A549 (cell line): ENCODE data around the gene MSH6. TPM values are rescaled to one million over a fixed set of nuclear protein-coding genes. Genes with fewer than 3 reads are reported as not detected.

ENCODE experiments used
- ATAC-seq, 2 experiments: fragments of 200-7000 bp in 1 of 2; fragments of >200 bp in 1 of 2; cut with Nextera tagmentation in 1 of 2; cut with Tn5 transposase in 1 of 2; 3 replicates each; pipeline versions ENCODE4 v1.8.0 to v1.9.1; 2018 to 2020; ENCODE audit warnings: mild to moderate bottlenecking in 1 of 2, moderate library complexity in 1 of 2
- CTCF ChIA-PET: fragments of 300-600 bp; sonication (Branson Sonifier 250); formaldehyde crosslinking; extraction: SDS; loops from one replicate; lab custom pipeline; 2021; ENCODE audit warnings: antibody characterized with exemption, inconsistent platforms; lab: Yijun Ruan, JAX
- POLR2A ChIA-PET: fragments of 350-600 bp; formaldehyde crosslinking; extraction: SDS; loops from one replicate; lab custom pipeline; 2021; ENCODE audit warnings: antibody characterized with exemption, inconsistent platforms; lab: Yijun Ruan, JAX
- DNase-seq, 2 experiments: peaks; one replicate each; pipeline versions ENCODE4 v3.0.0 to v3.0.0-alpha.2; 2011 to 2016; ENCODE audit warnings: low read depth in 1 of 2, low spot score in 1 of 2
- FAIRE-seq: peaks from 2 replicates; lab custom pipeline; 2011; peaks lifted over from hg19 to GRCh38; lab: Jason Lieb, UNC
- H3K27ac ChIP-seq, 2 experiments: fragments of >200 bp; sonication (Bioruptor Twin); formaldehyde crosslinking; 3 replicates each; pipeline ENCODE4 v1.5.1; 2016 to 2017
- H3K4me1 ChIP-seq: fragments of >200 bp; sonication (Bioruptor Twin); formaldehyde crosslinking; 3 replicates; pipeline ENCODE4 v1.6.1; 2016
- H3K4me2 ChIP-seq: fragments of >200 bp; sonication (Bioruptor Twin); formaldehyde crosslinking; 3 replicates; pipeline ENCODE4 v1.6.1; 2016
- H3K4me3 ChIP-seq: fragments of >200 bp; sonication (Bioruptor Twin); formaldehyde crosslinking; 3 replicates; pipeline ENCODE4 v1.5.1; 2016
- H3K9me3 ChIP-seq: fragments of >200 bp; sonication (Bioruptor Twin); formaldehyde crosslinking; 3 replicates; pipeline ENCODE4 v1.6.1; 2016
- BHLHE40 ChIP-seq: IDR thresholded peaks from 2 replicates; pipeline ENCODE4 v1.6.1; 2012; ENCODE audit warnings: low read depth, low read length, inconsistent platforms
- CHD4 ChIP-seq: fragments of 200-600 bp; sonication (generic); IDR thresholded peaks from 2 replicates; pipeline ENCODE4 v1.6.1; 2016; ENCODE audit warnings: antibody characterized with exemption, mild to moderate bottlenecking, borderline replicate concordance
- EHMT2 ChIP-seq: fragments of 200-600 bp; sonication (generic); IDR thresholded peaks from 2 replicates; pipeline ENCODE4 v1.6.1; 2016; ENCODE audit warnings: antibody characterized with exemption, low read depth, mild to moderate bottlenecking, moderate library complexity
- ESRRA ChIP-seq: fragments of 150-350 bp; IDR thresholded peaks from 2 replicates; pipeline ENCODE4 v1.6.1; 2014; ENCODE audit warnings: mild to moderate bottlenecking, low read length, borderline replicate concordance
- FOXS1 ChIP-seq: fragments of 250-450 bp; sonication (Bioruptor Pico); IDR thresholded peaks from 2 replicates; pipeline ENCODE4 v1.5.0; 2020; ENCODE audit warnings: mild to moderate bottlenecking, moderate library complexity
- JUN ChIP-seq, 2 experiments: fragments of >200 bp; sonication (Bioruptor Twin); formaldehyde crosslinking; IDR thresholded peaks; 2 replicates in 1 of 2; 3 replicates in 1 of 2; pipeline ENCODE4 v1.6.1; 2016 to 2017
- JUNB ChIP-seq: fragments of >200 bp; sonication (Bioruptor Twin); formaldehyde crosslinking; IDR thresholded peaks from 2 replicates; pipeline ENCODE4 v1.6.1; 2016
- MAZ ChIP-seq: fragments of 150-350 bp; IDR thresholded peaks from 2 replicates; pipeline ENCODE4 v1.6.1; 2014; ENCODE audit warnings: antibody characterized with exemption, low read depth, low read length, borderline replicate concordance
- MYC ChIP-seq: IDR thresholded peaks from 2 replicates; pipeline ENCODE4 v1.6.1; 2012; ENCODE audit warnings: mild to moderate bottlenecking, inconsistent platforms, low read length, improper control_type of control experiment, borderline replicate concordance
- POLR2A ChIP-seq: IDR thresholded peaks from 2 replicates; pipeline ENCODE4 v1.6.1; 2012; ENCODE audit warnings: mild to moderate bottlenecking, low read length
- RAD21 ChIP-seq, 2 experiments: fragments of >200 bp in 1 of 2; sonication (Bioruptor Twin) in 1 of 2; formaldehyde crosslinking in 1 of 2; IDR thresholded peaks in 1 of 2; conservative IDR thresholded peaks in 1 of 2; 2 replicates in 1 of 2; 3 replicates in 1 of 2; pipeline ENCODE4 v1.6.1; 2012 to 2018; ENCODE audit warnings: inconsistent platforms in 1 of 2
- RARB ChIP-seq: fragments of 250-450 bp; sonication (Bioruptor Pico); IDR thresholded peaks from 2 replicates; pipeline ENCODE4 v1.8.0; 2021; ENCODE audit warnings: mild to moderate bottlenecking, moderate library complexity
- RCOR1 ChIP-seq: fragments of 150-350 bp; IDR thresholded peaks from 2 replicates; pipeline ENCODE4 v1.6.1; 2014; ENCODE audit warnings: antibody characterized with exemption, low read length, low read depth
- RNF2 ChIP-seq: fragments of 200-600 bp; sonication (generic); IDR thresholded peaks from 2 replicates; pipeline ENCODE4 v1.6.1; 2016; ENCODE audit warnings: low read depth, mild to moderate bottlenecking, antibody characterized with exemption, moderate library complexity, borderline replicate concordance
- ZNF302 ChIP-seq: fragments of 250-450 bp; sonication (Bioruptor Pico); IDR thresholded peaks from 2 replicates; pipeline ENCODE4 v1.9.0; 2021; ENCODE audit warnings: inconsistent platforms, mild to moderate bottlenecking, moderate library complexity
- WGBS: methylation state at CpG from one replicate; pipeline ENCODE4 v1.1.6; 2017; ENCODE audit errors: missing lambda C conversion rate; 5-methylcytosine and 5-hydroxymethylcytosine counted together
- polyA plus RNA-seq, 4 experiments: library from polyadenylated mRNA; depleted of rRNA in 3 of 4; stranded (reverse); fragments of >200 nt; fragmentation: RNase III in 1 of 4; extraction: RNeasy Plus Mini Kit Qiagen cat#74134 plus additional on column Dnase treatment in 1 of 4; gene quantifications; 2 replicates in 3 of 4; 3 replicates in 1 of 4; pipeline ENCODE4 v1.2.3, GENCODE V29; 2011 to 2017
- TF ChIP-seq, protein P1 (sequence below): fragments of 150-350 bp; IDR thresholded peaks from 2 replicates; pipeline ENCODE4 v1.6.1; 2014; ENCODE audit warnings: low read depth, mild to moderate bottlenecking, low read length
- TF ChIP-seq, protein P2 (sequence below): fragments of 200-600 bp; sonication (generic); IDR thresholded peaks from 2 replicates; pipeline ENCODE4 v1.6.1; 2016; ENCODE audit warnings: antibody characterized with exemption, mild to moderate bottlenecking, moderate library complexity

Gene MSH6
- polyA plus RNA-seq, 2 of the 4 experiments (the other 2 are of a cell fraction) = 82.7 to 108 TPM

DNA sequence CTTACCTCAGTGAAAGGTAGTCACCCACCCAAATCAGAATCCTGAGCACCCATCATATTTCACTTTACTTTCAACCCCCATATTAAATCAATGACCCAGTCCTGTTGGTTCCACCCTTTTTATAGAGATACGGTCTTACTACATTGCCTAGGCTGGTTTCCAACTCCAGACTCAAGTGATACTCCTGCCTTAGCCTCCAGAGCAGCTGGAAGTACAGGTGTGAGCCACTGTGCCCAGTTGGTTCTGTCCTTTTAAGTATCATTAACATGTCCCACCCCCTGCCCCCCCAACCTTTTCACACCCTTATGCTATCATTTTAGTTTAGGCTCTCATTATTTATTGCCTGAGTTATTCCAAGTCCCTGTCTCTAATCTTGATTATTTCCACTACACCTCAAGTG lies 28.7 kb downstream of the MSH6 start:
- Histone ChIP-seq H3K4me3 (no peak overlapping the region), H3K4me1 (no peaks in the 10 kb centered on the region), H3K27ac (no peak overlapping the region)
- POLR2A ChIA-PET = no interaction called here
- peak in 1 of 2 experiments; percentile 34; a peak in 3 of 6 replicates for ATAC-seq
- TF ChIP-seq CHD4 (no peak), BHLHE40 (no peak), EHMT2 (no peak), MYC (no peak), RNF2 (no peak), JUN (IDR thresholded peaks at IDR 0.05) (no peak), MAZ (no peak), RCOR1 (no peak), POLR2A (no peak), JUNB (no peak), ESRRA (no peak), ZNF302 (CRISPR knock-in tag) (no peak), RAD21 (conservative IDR thresholded peaks at IDR 0.05 in 1 of 2, IDR thresholded peaks at IDR 0.05 in 1 of 2) (no peak)
- TF ChIP-seq, protein P1, sequence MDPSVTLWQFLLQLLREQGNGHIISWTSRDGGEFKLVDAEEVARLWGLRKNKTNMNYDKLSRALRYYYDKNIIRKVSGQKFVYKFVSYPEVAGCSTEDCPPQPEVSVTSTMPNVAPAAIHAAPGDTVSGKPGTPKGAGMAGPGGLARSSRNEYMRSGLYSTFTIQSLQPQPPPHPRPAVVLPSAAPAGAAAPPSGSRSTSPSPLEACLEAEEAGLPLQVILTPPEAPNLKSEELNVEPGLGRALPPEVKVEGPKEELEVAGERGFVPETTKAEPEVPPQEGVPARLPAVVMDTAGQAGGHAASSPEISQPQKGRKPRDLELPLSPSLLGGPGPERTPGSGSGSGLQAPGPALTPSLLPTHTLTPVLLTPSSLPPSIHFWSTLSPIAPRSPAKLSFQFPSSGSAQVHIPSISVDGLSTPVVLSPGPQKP = no peak
- TF ChIP-seq, protein P2, sequence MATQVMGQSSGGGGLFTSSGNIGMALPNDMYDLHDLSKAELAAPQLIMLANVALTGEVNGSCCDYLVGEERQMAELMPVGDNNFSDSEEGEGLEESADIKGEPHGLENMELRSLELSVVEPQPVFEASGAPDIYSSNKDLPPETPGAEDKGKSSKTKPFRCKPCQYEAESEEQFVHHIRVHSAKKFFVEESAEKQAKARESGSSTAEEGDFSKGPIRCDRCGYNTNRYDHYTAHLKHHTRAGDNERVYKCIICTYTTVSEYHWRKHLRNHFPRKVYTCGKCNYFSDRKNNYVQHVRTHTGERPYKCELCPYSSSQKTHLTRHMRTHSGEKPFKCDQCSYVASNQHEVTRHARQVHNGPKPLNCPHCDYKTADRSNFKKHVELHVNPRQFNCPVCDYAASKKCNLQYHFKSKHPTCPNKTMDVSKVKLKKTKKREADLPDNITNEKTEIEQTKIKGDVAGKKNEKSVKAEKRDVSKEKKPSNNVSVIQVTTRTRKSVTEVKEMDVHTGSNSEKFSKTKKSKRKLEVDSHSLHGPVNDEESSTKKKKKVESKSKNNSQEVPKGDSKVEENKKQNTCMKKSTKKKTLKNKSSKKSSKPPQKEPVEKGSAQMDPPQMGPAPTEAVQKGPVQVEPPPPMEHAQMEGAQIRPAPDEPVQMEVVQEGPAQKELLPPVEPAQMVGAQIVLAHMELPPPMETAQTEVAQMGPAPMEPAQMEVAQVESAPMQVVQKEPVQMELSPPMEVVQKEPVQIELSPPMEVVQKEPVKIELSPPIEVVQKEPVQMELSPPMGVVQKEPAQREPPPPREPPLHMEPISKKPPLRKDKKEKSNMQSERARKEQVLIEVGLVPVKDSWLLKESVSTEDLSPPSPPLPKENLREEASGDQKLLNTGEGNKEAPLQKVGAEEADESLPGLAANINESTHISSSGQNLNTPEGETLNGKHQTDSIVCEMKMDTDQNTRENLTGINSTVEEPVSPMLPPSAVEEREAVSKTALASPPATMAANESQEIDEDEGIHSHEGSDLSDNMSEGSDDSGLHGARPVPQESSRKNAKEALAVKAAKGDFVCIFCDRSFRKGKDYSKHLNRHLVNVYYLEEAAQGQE = no peak
- TF ChIP-seq, all 56 proteins: peak for 0
- H3K9me3 ChIP-seq = peaks cover 3% of the 10 kb centered on the region; the same call in 1 of the 3 replicates
- 83% methylated on average over 1 of the region's 1 CpG for WGBS
- H3K4me2 ChIP-seq = no peak overlapping the region
- CTCF ChIA-PET = interaction anchor here (0.6 to 1.2 kb wide), 2 partner anchors 44 to 48 kb away, joined by 4 to 5 read pairs; no protein-coding TSS in a partner anchor
- FAIRE-seq (no peak), DNase-seq (no peak)

DNA sequence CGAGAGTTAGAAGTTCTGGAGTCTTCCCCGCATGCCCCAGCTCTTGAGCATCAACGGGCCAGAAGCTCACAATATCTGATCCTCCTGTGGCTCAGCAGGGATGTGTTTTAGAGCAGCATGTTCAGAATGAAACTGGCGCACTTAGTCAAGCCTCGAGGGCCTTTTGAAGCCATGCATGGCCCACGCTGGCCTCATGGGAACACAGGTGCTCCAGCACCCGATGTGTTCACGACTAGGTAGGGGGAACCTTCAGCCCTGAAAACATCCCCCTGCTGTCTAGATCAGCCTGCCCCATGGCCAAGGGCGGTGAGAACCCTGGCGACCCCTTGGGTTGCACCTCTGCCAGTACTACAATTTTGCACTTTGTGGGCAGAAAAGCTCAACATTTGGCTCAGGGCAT lies 32.8 kb downstream of the MSH6 start:
- CTCF ChIA-PET = interaction anchor here (0.7 kb wide), 1 partner anchor 776 kb away, joined by 3 read pairs; no protein-coding TSS in a partner anchor
- DNase-seq = no peak
- no peak overlapping the region for H3K4me2 ChIP-seq
- FAIRE-seq = no peak
- 95% methylated on average over 10 of the region's 10 CpGs for WGBS
- peaks cover 3% of the 10 kb centered on the region; the same call in 1 of the 3 replicates for H3K9me3 ChIP-seq
- no peak overlapping the region for H3K4me3 ChIP-seq
- no peak for TF ChIP-seq RARB (CRISPR knock-in tag)
- peaks cover 6% of the 10 kb centered on the region; the same call in 1 of the 3 replicates for H3K4me1 ChIP-seq
- ATAC-seq = no peak
- no peak overlapping the region for H3K27ac ChIP-seq
- POLR2A ChIA-PET = interaction anchor here (0.5 kb wide), 1 partner anchor 32 kb away, joined by 4 read pairs; no protein-coding TSS in a partner anchor

DNA sequence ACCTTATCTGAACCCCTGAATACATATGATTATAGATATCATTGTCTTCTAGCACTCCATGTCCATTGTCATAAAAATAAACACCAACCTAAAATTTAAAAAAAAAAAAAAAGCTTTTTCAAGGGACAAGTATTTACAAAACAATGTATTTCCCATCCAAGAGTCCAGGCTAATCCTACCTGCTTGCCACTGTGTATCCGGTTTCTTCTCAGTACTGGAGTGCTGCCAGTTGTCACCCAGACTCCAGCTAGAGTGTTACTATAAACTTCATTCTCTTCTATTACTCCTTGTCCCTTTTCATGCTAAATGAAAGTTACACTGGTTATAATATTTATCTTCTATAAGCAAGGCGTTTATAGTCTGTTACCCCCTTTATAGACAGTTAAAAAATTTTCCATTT lies 35.8 kb downstream of the MSH6 start:
- CTCF ChIA-PET = interaction anchor here (0.6 to 4.0 kb wide), 3 partner anchors 11 to 288 kb away, joined by 3 to 10 read pairs (median 3); no protein-coding TSS in a partner anchor

More for the DNA sequence above, 35.8 kb downstream of the MSH6 start:
- peaks cover 6% of the 10 kb centered on the region; the same call in 1 of the 3 replicates for H3K4me1 ChIP-seq
- peaks cover 3% of the 10 kb centered on the region; the same call in 1 of the 3 replicates for H3K9me3 ChIP-seq
- TF ChIP-seq FOXS1 (CRISPR knock-in tag) (no peak), RARB (CRISPR knock-in tag) (no peak)
- TF ChIP-seq, protein P2 = no peak
- no peak for DNase-seq
- 92% methylated on average over 2 of the region's 2 CpGs for WGBS
- no peak for FAIRE-seq
- POLR2A ChIA-PET = no interaction called here
- no peak overlapping the region for H3K27ac ChIP-seq
- ATAC-seq = no peak
- no peak overlapping the region for H3K4me3 ChIP-seq
- H3K4me2 ChIP-seq = no peak overlapping the region
